NCI-H2227 treated with DMSO at 0.1 percent for 48 hours (cell line): Measurements from ENCODE around the gene PHKG2.
"Not testable (repeated sequence)": the region's sequence is repeated elsewhere in the genome, so short reads cannot be mapped to it uniquely, and the experiment has no call there.

Experiments used
- DNase-seq: peaks from one replicate; lab custom pipeline; 2025; lab: John Stamatoyannopoulos, UW

The PHKG2 gene

GRCh38 chr16:30747799-30748633 is at the start of gene PHKG2:
Gene PHKG2, plus strand, starts transcription at chr16:30748425. Its CDS starts 396 bp downstream, at chr16:30748821.
- peak; percentile 97 for DNase-seq

GRCh38 chr16:30698816-30699614 is 49.2 kb upstream of the PHKG2 start, which contains the start of gene SRCAP:
Gene SRCAP, plus strand, starts transcription at chr16:30699171. Its CDS starts 1,654 bp downstream, at chr16:30700825.
- DNase-seq: peak; percentile 88

GRCh38 chr16:30699615-30700099 is 48.6 kb upstream of the PHKG2 start:
- DNase-seq: no peak

GRCh38 chr16:30700491-30700890 is 47.7 kb upstream of the PHKG2 start:
- no peak for DNase-seq

- DNase-seq: no peak
Measured at GRCh38 chr16:30700971-30701370, 47.3 kb upstream of the PHKG2 start.

GRCh38 chr16:30703071-30703470 is 45.2 kb upstream of the PHKG2 start:
- not testable (repeated sequence) for DNase-seq

- no peak for DNase-seq
Measured at GRCh38 chr16:30703971-30704370, 44.3 kb upstream of the PHKG2 start.

GRCh38 chr16:30706046-30706445 is 42.2 kb upstream of the PHKG2 start:
- DNase-seq: no peak

GRCh38 chr16:30710971-30711370 is 37.3 kb upstream of the PHKG2 start:
- no peak for DNase-seq

- DNase-seq: no peak
Measured at GRCh38 chr16:30711712-30712111, 36.5 kb upstream of the PHKG2 start.

- DNase-seq: no peak
Measured at GRCh38 chr16:30715750-30716445, 32.3 kb upstream of the PHKG2 start.

- DNase-seq: no peak
Measured at GRCh38 chr16:30720086-30720485, 28.1 kb upstream of the PHKG2 start.

- no peak for DNase-seq
Measured at GRCh38 chr16:30720694-30721093, 27.5 kb upstream of the PHKG2 start.

- DNase-seq: no peak
Measured at GRCh38 chr16:30721167-30721566, 27.1 kb upstream of the PHKG2 start.

- no peak for DNase-seq
Measured at GRCh38 chr16:30721606-30722005, 26.6 kb upstream of the PHKG2 start.

GRCh38 chr16:30722443-30722842 is 25.8 kb upstream of the PHKG2 start:
- no peak for DNase-seq

- no peak for DNase-seq
Measured at GRCh38 chr16:30722916-30723315, 25.3 kb upstream of the PHKG2 start.

GRCh38 chr16:30723725-30724355 is 24.4 kb upstream of the PHKG2 start:
- no peak for DNase-seq

- DNase-seq: no peak
Measured at GRCh38 chr16:30724641-30725417, 23.4 kb upstream of the PHKG2 start.

- DNase-seq: no peak
Measured at GRCh38 chr16:30725418-30725792, 22.8 kb upstream of the PHKG2 start.

GRCh38 chr16:30728321-30728720 is 19.9 kb upstream of the PHKG2 start:
- no peak for DNase-seq
